Vagina (tissue), 2 donors: ENCODE measurements around the gene NFIX.

Experiments
- POLR2A ChIP-seq, 2 donors: fragments of 450-650 bp; IDR thresholded peaks; one replicate each; pipeline ENCODE4 v1.6.1; 2017; ENCODE audit warnings: antibody characterized with exemption in 2 of 2, mild to moderate bottlenecking in 2 of 2, moderate library complexity in 2 of 2
- POLR2AphosphoS5 ChIP-seq, 2 donors: sonication (generic); formaldehyde crosslinking; IDR thresholded peaks; one replicate each; pipeline ENCODE4 v1.9.0; 2017; ENCODE audit warnings: antibody characterized with exemption in 2 of 2, mild to moderate bottlenecking in 2 of 2, low read depth in 1 of 2; ENCODE audit not compliant: insufficient read depth in 1 of 2
- TF ChIP-seq, protein P1 (sequence below), 3 experiments: fragments of 450-650 bp in 2 of 3; fragments of 200-600 bp in 1 of 3; sonication (generic) in 1 of 3; IDR thresholded peaks; one replicate each; pipeline ENCODE4 v1.5.1; 2017 to 2019; ENCODE audit warnings: antibody characterized with exemption in 3 of 3, mild to moderate bottlenecking in 2 of 3, moderate library complexity in 2 of 3

- TF ChIP-seq POLR2A (IDR thresholded peaks at IDR 0.05) (no peak), POLR2AphosphoS5 (IDR thresholded peaks at IDR 0.05; ENCODE audit: insufficient read depth in 1 of 2, low read depth in 1 of 2) (no peak)
- TF ChIP-seq, protein P1, sequence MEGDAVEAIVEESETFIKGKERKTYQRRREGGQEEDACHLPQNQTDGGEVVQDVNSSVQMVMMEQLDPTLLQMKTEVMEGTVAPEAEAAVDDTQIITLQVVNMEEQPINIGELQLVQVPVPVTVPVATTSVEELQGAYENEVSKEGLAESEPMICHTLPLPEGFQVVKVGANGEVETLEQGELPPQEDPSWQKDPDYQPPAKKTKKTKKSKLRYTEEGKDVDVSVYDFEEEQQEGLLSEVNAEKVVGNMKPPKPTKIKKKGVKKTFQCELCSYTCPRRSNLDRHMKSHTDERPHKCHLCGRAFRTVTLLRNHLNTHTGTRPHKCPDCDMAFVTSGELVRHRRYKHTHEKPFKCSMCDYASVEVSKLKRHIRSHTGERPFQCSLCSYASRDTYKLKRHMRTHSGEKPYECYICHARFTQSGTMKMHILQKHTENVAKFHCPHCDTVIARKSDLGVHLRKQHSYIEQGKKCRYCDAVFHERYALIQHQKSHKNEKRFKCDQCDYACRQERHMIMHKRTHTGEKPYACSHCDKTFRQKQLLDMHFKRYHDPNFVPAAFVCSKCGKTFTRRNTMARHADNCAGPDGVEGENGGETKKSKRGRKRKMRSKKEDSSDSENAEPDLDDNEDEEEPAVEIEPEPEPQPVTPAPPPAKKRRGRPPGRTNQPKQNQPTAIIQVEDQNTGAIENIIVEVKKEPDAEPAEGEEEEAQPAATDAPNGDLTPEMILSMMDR (IDR thresholded peaks at IDR 0.05): no peak
Measured at GRCh38 chr19:13110099-13110610, 114.9 kb downstream of the NFIX start.
